ENCODE results near the gene ADRB2. TPM values are rescaled to one million over a fixed set of nuclear protein-coding genes. Genes with fewer than 3 reads are reported as not detected.

ADRB2 gene
- total and polyA plus RNA-seq, 11 donors, result 1.8 to 8.3 (median 5.2) TPM

DNA sequence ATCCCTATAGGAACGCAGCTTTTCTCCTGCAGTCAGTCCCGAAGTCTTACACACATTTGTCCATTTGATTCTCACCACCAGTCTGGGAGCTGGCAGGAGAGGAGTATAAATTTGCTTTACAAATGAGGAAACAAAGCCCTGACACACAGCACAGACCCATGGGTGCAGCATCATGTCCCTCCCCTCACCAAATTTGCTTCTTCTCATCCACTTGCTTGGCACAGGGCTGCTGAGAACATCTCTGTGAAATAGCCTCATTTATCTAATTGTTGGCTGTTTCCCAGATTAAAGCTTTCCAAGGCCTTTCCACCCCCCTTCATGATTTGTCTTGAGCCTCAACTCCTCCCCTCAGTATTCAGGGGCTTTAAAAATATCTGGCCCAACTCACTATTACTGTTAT is 11.3 kb upstream of the ADRB2 start:
- Histone ChIP-seq H3K4me1 (peaks cover 0 to 43% (median 0%) of the 10 kb centered on the region in 12 donors), H3K36me3 (no peaks in the 10 kb centered on the region), H3K4me3 (no peak overlapping the region), H3K27me3 (no peaks in the 10 kb centered on the region), H3K9me3 (no peaks in the 10 kb centered on the region), H3K27ac (no peak overlapping the region)
- 33 to 84% (median 64%) methylated on average over 2 of the region's 2 CpGs for WGBS, 4 donors
- TF ChIP-seq POLR2A (IDR thresholded peaks at IDR 0.05), result no peak
- TF ChIP-seq, protein P1, sequence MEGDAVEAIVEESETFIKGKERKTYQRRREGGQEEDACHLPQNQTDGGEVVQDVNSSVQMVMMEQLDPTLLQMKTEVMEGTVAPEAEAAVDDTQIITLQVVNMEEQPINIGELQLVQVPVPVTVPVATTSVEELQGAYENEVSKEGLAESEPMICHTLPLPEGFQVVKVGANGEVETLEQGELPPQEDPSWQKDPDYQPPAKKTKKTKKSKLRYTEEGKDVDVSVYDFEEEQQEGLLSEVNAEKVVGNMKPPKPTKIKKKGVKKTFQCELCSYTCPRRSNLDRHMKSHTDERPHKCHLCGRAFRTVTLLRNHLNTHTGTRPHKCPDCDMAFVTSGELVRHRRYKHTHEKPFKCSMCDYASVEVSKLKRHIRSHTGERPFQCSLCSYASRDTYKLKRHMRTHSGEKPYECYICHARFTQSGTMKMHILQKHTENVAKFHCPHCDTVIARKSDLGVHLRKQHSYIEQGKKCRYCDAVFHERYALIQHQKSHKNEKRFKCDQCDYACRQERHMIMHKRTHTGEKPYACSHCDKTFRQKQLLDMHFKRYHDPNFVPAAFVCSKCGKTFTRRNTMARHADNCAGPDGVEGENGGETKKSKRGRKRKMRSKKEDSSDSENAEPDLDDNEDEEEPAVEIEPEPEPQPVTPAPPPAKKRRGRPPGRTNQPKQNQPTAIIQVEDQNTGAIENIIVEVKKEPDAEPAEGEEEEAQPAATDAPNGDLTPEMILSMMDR (IDR thresholded peaks at IDR 0.05), result no peak
- ATAC-seq, result no peak
- DNase-seq, result no peak
- intact Hi-C loops (cut with DNase I), result loop anchor here in 1 of 10 donors (5.0 kb wide), 1 partner anchor 142 kb away; no protein-coding TSS in a partner anchor

DNA sequence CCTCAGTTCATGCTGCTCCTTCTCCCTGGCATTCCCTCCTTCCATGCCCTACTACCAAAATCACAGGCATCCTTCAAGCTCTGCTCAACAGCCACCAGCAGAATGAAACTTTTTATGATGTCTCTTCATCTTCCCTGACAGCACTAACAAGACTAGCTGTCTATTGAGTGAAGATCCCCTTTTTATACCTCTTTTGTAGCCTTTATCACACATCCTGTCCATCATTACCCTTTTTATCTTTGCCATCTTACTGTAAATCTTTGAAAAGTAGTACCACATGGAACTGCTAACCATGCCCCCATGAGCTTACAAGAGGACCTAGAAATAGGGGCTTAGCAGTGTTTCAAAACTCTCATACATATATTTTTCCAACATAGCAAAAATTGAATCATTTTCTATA is 10.8 kb upstream of the ADRB2 start:
- no peaks in the 10 kb centered on the region for H3K36me3 ChIP-seq
- DNase-seq, result no peak
- intact Hi-C loops (cut with DNase I), result loop anchor here in 1 of 10 donors (5.0 kb wide), 1 partner anchor 142 kb away; no protein-coding TSS in a partner anchor
- TF ChIP-seq, protein P1 (IDR thresholded peaks at IDR 0.05), result no peak
- no peak for TF ChIP-seq POLR2A (IDR thresholded peaks at IDR 0.05)
- H3K27ac ChIP-seq, result no peak overlapping the region
- no peaks in the 10 kb centered on the region for H3K27me3 ChIP-seq
- H3K4me1 ChIP-seq, result peaks cover 0 to 38% (median 0%) of the 10 kb centered on the region in 12 donors
- H3K4me3 ChIP-seq, result no peak overlapping the region
- H3K9me3 ChIP-seq, result no peaks in the 10 kb centered on the region
- no peak for ATAC-seq

DNA sequence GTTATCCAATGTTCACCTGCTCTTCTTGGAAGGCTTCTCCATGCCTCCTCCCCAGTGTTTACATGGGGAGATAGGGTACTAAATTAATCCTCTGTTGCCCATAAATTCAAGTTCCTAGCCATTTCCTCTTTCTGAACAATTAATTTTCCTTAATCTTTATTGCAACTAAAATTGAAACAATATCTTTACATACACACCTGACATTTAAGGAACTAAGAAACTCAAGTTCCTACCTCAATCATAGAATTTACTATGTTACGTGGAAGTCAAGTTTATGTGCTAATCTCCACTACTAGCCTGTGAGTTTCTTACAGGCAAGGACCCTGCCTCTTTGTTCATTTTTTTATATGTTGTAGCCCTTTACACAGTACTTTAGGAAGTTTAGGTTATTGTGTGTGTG is 10.1 kb upstream of the ADRB2 start:
- DNase-seq, result no peak
- 87 to 96% (median 92%) methylated on average over 1 of the region's 1 CpG for WGBS, 4 donors
- H3K27me3 ChIP-seq, result no peaks in the 10 kb centered on the region
- TF ChIP-seq, protein P1 (IDR thresholded peaks at IDR 0.05), result no peak
- no peak for TF ChIP-seq POLR2A (IDR thresholded peaks at IDR 0.05)
- H3K36me3 ChIP-seq, result no peaks in the 10 kb centered on the region
- H3K4me1 ChIP-seq, result peaks cover 0 to 31% (median 0%) of the 10 kb centered on the region in 12 donors
- no peak overlapping the region for H3K4me3 ChIP-seq
- no peaks in the 10 kb centered on the region for H3K9me3 ChIP-seq
- intact Hi-C loops (cut with DNase I), result loop anchor here in 1 of 10 donors (5.0 kb wide), 1 partner anchor 141 kb away; no protein-coding TSS in a partner anchor
- no peak overlapping the region for H3K27ac ChIP-seq
- ATAC-seq, result no peak

- no peak overlapping the region for H3K27ac ChIP-seq
- no peak for TF ChIP-seq POLR2A (IDR thresholded peaks at IDR 0.05)
- TF ChIP-seq, protein P1 (IDR thresholded peaks at IDR 0.05), result no peak
- no peak for DNase-seq
- peaks cover 0 to 27% (median 0%) of the 10 kb centered on the region in 12 donors for H3K4me1 ChIP-seq
- H3K36me3 ChIP-seq, result no peaks in the 10 kb centered on the region
- WGBS, 4 donors, result 36 to 53% (median 48%) methylated on average over 1 of the region's 1 CpG
- H3K4me3 ChIP-seq, result no peak overlapping the region
- intact Hi-C loops (cut with DNase I), result loop anchor here in 1 of 10 donors (5.0 kb wide), 1 partner anchor 141 kb away; no protein-coding TSS in a partner anchor
- no peaks in the 10 kb centered on the region for H3K27me3 ChIP-seq
- H3K9me3 ChIP-seq, result no peaks in the 10 kb centered on the region
- ATAC-seq, result no peak
These were observed 9.6 kb upstream of the ADRB2 start for GRCh38 chr5:148816782-148817181.

Measured in heart left ventricle (tissue), 16 donors.